ENCODE data around the gene ST6GALNAC5. TPM values are rescaled to one million over a fixed set of nuclear protein-coding genes. Genes with fewer than 3 reads are reported as not detected.

Gene ST6GALNAC5
- total RNA-seq, 2 experiments from 2014 or later, result not detected

- no peak for ATAC-seq (ENCODE audit: poor library complexity)
- H3K4me3 ChIP-seq (ENCODE audit: low read length), result no peak overlapping the region
These were observed 72.0 kb downstream of the ST6GALNAC5 start for GRCh38 chr1:76939050-76939816.

GRCh38 chr1:76939817-76940216, 72.5 kb downstream of the ST6GALNAC5 start:
- TF ChIP-seq CTCF (IDR thresholded peaks at IDR 0.05), result no peak
- Mint-ChIP-seq H3K27ac (no peak overlapping the region), H3K27me3 (peaks cover 6% of the 10 kb centered on the region), H3K4me1 (ENCODE audit: low read depth) (no peaks in the 10 kb centered on the region), H3K9me3 (no peaks in the 10 kb centered on the region), H3K36me3 (ENCODE audit: low read depth) (no peaks in the 10 kb centered on the region), H3K4me3 (no peak overlapping the region)
- CTCF ChIA-PET, result interaction anchor here (1.0 kb wide), 1 partner anchor 15 kb away, joined by 3 read pairs; no protein-coding TSS in a partner anchor
- Histone ChIP-seq H3K9me3 (ENCODE audit: control insufficient read depth in 1 of 2, insufficient read depth in 1 of 2, low read length in 2 of 2) (no peaks in the 10 kb centered on the region), H3K27me3 (ENCODE audit: control insufficient read depth in 1 of 2, insufficient read depth in 2 of 2, low read length in 2 of 2) (no peaks in the 10 kb centered on the region), H3K4me3 (ENCODE audit: low read length) (no peak overlapping the region), H3K36me3 (ENCODE audit: insufficient read depth, low read length) (no peaks in the 10 kb centered on the region), H3K27ac (ENCODE audit: low read depth in 1 of 2, low read length in 2 of 2) (no peak overlapping the region), H3K4me1 (ENCODE audit: insufficient read depth, low read length) (no peaks in the 10 kb centered on the region)
- POLR2A ChIA-PET, result no interaction called here
- ATAC-seq (ENCODE audit: poor library complexity) (no peak), DNase-seq (no peak)
- intact Hi-C loops (cut with DNase I, micrococcal nuclease), result no loop called here

More at GRCh38 chr1:76939050-76939816, 72.0 kb downstream of the ST6GALNAC5 start:
- POLR2A ChIA-PET, result interaction anchor here (0.9 kb wide), 1 partner anchor 18 kb away, joined by 3 read pairs; no protein-coding TSS in a partner anchor
- no peak overlapping the region for H3K27ac Mint-ChIP-seq
- no peaks in the 10 kb centered on the region for H3K36me3 Mint-ChIP-seq (ENCODE audit: low read depth)
- Histone ChIP-seq H3K27me3 (ENCODE audit: control insufficient read depth in 1 of 2, insufficient read depth in 2 of 2, low read length in 2 of 2) (no peaks in the 10 kb centered on the region), H3K27ac (ENCODE audit: low read depth in 1 of 2, low read length in 2 of 2) (no peak overlapping the region), H3K9me3 (ENCODE audit: control insufficient read depth in 1 of 2, insufficient read depth in 1 of 2, low read length in 2 of 2) (no peaks in the 10 kb centered on the region), H3K4me1 (ENCODE audit: insufficient read depth, low read length) (no peaks in the 10 kb centered on the region), H3K36me3 (ENCODE audit: insufficient read depth, low read length) (no peaks in the 10 kb centered on the region)
- intact Hi-C loops (cut with DNase I, micrococcal nuclease), result no loop called here
- no peaks in the 10 kb centered on the region for H3K4me1 Mint-ChIP-seq (ENCODE audit: low read depth)
- H3K4me3 Mint-ChIP-seq, result no peak overlapping the region
- CTCF ChIA-PET, result no interaction called here
- no peak for DNase-seq
- peaks cover 6% of the 10 kb centered on the region for H3K27me3 Mint-ChIP-seq
- TF ChIP-seq CTCF (IDR thresholded peaks at IDR 0.05), result no peak
- H3K9me3 Mint-ChIP-seq, result no peaks in the 10 kb centered on the region

- intact Hi-C loops (cut with DNase I, micrococcal nuclease), result no loop called here
- H3K27me3 ChIP-seq (ENCODE audit: control insufficient read depth in 1 of 2, insufficient read depth in 2 of 2, low read length in 2 of 2), result no peaks in the 10 kb centered on the region
- no peak overlapping the region for H3K27ac Mint-ChIP-seq
- H3K27ac ChIP-seq (ENCODE audit: low read depth in 1 of 2, low read length in 2 of 2), result no peak overlapping the region
- DNase-seq, result no peak
- H3K4me1 Mint-ChIP-seq (ENCODE audit: low read depth), result no peaks in the 10 kb centered on the region
- H3K4me1 ChIP-seq (ENCODE audit: insufficient read depth, low read length), result no peaks in the 10 kb centered on the region
- no peak for TF ChIP-seq CTCF (IDR thresholded peaks at IDR 0.05)
- H3K4me3 Mint-ChIP-seq, result no peak overlapping the region
- no peak for ATAC-seq (ENCODE audit: poor library complexity)
- H3K9me3 Mint-ChIP-seq, result no peaks in the 10 kb centered on the region
- POLR2A ChIA-PET, result interaction anchor here (0.6 kb wide), 1 partner anchor 973 kb away, joined by 4 read pairs; no protein-coding TSS in a partner anchor
- no peaks in the 10 kb centered on the region for H3K36me3 ChIP-seq (ENCODE audit: insufficient read depth, low read length)
- CTCF ChIA-PET, result interaction anchor here (1.0 kb wide), 1 partner anchor 14 kb away, joined by 3 read pairs; no protein-coding TSS in a partner anchor
- no peaks in the 10 kb centered on the region for H3K9me3 ChIP-seq (ENCODE audit: control insufficient read depth in 1 of 2, insufficient read depth in 1 of 2, low read length in 2 of 2)
- H3K27me3 Mint-ChIP-seq, result peaks cover 6% of the 10 kb centered on the region
- H3K36me3 Mint-ChIP-seq (ENCODE audit: low read depth), result no peaks in the 10 kb centered on the region
- no peak overlapping the region for H3K4me3 ChIP-seq (ENCODE audit: low read length)
These were observed 73.5 kb downstream of the ST6GALNAC5 start for GRCh38 chr1:76940571-76941335.
